GM12872 (cell line): ENCODE data around the gene PTGES3L.

Source experiments
- TF ChIP-seq, protein P1 (sequence below): IDR thresholded peaks from 3 replicates; pipeline ENCODE4 v1.5.1; 2011; ENCODE audit warnings: low read depth, mild to moderate bottlenecking, low read length, moderate library complexity; ENCODE audit not compliant: insufficient read depth

PTGES3L gene

DNA sequence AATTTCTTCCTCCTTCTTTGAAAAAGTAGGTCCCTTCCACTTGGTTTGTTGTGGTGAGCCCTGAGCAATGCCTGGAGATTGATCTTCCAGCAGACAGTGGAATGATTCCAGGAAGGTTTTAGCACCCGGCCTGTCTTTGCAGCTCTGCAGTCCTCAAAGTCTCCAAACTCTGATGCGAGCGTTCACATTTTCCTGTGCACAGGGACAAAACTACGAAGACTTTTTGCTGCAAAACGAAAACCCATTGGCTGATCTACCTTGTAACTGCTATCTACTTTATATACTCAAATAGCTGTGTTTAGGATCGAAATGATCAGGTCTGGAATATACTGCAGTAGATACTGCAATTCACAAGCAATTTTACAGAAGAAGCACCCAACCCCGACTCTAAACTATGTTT is 57.6 kb downstream of the PTGES3L start:
- TF ChIP-seq, protein P1, sequence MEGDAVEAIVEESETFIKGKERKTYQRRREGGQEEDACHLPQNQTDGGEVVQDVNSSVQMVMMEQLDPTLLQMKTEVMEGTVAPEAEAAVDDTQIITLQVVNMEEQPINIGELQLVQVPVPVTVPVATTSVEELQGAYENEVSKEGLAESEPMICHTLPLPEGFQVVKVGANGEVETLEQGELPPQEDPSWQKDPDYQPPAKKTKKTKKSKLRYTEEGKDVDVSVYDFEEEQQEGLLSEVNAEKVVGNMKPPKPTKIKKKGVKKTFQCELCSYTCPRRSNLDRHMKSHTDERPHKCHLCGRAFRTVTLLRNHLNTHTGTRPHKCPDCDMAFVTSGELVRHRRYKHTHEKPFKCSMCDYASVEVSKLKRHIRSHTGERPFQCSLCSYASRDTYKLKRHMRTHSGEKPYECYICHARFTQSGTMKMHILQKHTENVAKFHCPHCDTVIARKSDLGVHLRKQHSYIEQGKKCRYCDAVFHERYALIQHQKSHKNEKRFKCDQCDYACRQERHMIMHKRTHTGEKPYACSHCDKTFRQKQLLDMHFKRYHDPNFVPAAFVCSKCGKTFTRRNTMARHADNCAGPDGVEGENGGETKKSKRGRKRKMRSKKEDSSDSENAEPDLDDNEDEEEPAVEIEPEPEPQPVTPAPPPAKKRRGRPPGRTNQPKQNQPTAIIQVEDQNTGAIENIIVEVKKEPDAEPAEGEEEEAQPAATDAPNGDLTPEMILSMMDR: no peak

DNA sequence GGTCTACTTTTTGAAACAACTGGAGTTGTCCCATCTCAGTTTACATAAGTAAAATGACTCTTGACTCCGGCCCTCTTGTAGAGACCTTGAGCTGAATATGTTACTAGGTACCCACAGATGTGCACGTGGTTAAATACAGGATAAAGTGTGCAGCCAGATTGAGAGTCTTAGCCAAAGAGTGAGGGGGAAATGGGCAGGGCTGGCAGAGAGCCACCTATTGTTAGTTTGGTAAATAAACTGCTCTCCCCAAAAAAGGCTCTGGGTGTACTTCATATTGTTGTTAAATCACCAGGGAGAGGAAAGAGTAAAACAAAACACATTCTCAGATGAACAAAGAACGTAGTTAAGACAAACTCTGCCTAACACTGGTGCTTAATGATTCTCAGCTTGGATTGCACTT is 59.0 kb downstream of the PTGES3L start:
- TF ChIP-seq, protein P1: no peak

DNA sequence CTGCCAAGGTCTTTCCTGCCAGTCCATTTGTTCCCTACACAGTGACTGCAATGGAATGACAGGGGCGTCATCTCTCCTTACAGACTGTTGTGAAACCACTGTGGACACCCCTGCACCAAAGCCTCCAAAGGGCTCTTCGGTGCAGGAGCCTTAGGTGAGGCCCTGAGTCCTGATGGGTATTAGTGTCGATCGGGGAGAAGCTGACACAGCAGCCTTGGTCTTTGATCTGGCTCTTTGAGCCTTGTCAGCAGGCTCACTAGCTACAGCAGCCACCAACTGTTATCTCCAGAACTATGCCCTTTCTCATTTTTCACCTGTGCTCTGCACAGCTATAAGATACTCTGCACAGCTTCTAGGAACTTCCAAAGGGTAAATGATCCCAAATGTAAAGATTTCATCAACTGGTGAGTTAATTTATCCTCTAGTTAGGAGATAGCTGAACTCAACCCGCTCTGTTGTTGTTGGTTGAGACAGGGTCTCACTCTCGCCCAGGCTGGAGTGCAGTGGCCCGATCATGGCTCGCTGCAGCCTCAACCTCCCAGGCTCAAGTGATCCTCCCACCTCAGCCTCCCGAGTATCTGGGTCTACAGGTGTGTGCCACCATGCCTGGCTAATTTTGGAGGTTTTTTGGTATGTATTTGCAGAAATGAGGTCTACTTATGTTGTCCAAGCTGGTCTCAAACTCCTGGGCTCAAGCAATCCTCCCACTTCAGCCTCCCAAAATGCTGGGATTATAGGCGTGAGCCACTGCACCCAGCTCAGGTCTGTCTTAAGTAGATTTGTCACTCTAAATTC is 59.6 kb downstream of the PTGES3L start:
- TF ChIP-seq, protein P1: no peak

DNA sequence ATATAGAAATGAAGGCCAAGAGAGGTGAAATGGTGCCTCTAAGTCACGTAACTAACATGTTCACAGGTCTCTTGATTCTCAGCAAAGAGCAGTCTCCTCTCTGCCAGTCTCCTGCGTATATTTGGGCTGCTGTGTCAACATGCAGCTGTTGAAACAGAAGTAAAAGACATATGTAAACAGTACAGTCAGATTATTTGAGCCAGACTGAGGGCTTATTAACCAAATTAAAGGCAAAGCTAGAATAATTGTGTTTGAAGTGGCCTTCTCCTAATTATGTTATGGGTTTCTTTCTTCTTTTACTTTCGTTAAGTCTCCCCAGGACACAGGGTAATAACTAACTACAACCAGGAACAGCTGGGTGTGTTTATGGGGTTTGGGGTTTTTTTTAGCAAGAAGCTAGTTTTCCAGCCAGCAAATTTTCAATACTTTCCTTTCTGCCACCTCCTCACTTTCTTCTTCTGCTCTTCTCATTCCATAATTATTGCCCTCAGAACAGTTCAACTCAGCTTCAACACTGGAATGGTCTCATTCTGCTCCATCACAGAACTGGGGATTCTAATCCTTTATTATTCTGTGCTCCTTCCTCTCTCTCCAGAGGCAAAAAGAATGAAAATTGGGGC is 60.9 kb downstream of the PTGES3L start:
- TF ChIP-seq, protein P1: no peak
